H1 (cell line): ENCODE data around the gene GPC3. TPM values are rescaled to one million over a fixed set of nuclear protein-coding genes. Genes with fewer than 3 reads are reported as not detected.

Experiments used
- CTCF ChIA-PET: fragments of 300-600 bp; sonication (Branson Sonifier 250); formaldehyde crosslinking; loops from one replicate; lab custom pipeline; 2021; ENCODE audit not compliant: partially characterized antibody; lab: Charles Lee
- POLR2A ChIA-PET: fragments of 300-600 bp; sonication (Branson Sonifier 250); formaldehyde crosslinking; loops from one replicate; lab custom pipeline; 2021; ENCODE audit warnings: inconsistent platforms; ENCODE audit not compliant: partially characterized antibody; lab: Charles Lee
- DNase-seq, 2 experiments: peaks; one replicate each; pipeline versions ENCODE4 v3.0.0 to v3.0.0-alpha.2; 2010 to 2022; ENCODE audit warnings: low spot score in 2 of 2, low read depth in 1 of 2, mixed read lengths in 1 of 2
- FAIRE-seq: peaks from 2 replicates; lab custom pipeline; 2011; peaks lifted over from hg19 to GRCh38; lab: Jason Lieb, UNC
- H2AFZ ChIP-seq: 2 replicates; pipeline ENCODE4 v1.8.1; 2012; ENCODE audit warnings: low read length, inconsistent platforms
- H2AK5ac ChIP-seq: 2 replicates; pipeline ENCODE4 v1.6.1; 2013; ENCODE audit warnings: low read depth, low read length
- H2BK120ac ChIP-seq: replicated peaks from 2 replicates; pipeline ENCODE3; 2013; ENCODE audit warnings: low read depth, low read length, inconsistent platforms
- H2BK12ac ChIP-seq: 2 replicates; pipeline ENCODE4 v1.6.1; 2013; ENCODE audit warnings: low read depth, low read length
- H2BK15ac ChIP-seq: 2 replicates; pipeline ENCODE4 v1.6.1; 2013; ENCODE audit warnings: low read length
- H2BK20ac ChIP-seq: 2 replicates; pipeline ENCODE4 v1.6.1; 2013; ENCODE audit warnings: low read length
- H2BK5ac ChIP-seq: 2 replicates; pipeline ENCODE4 v1.6.1; 2013; ENCODE audit warnings: low read depth, low read length
- H3K14ac ChIP-seq: 2 replicates; pipeline ENCODE4 v1.6.1; 2013; ENCODE audit warnings: inconsistent platforms; ENCODE audit not compliant: insufficient read length
- H3K18ac ChIP-seq: 2 replicates; pipeline ENCODE4 v1.6.1; 2013; ENCODE audit warnings: low read length; ENCODE audit errors: extremely low read depth
- H3K23ac ChIP-seq: 2 replicates; pipeline ENCODE4 v1.6.1; 2013; ENCODE audit warnings: inconsistent platforms; ENCODE audit not compliant: insufficient read length
- H3K23me2 ChIP-seq: 2 replicates; pipeline ENCODE4 v1.6.1; 2013; ENCODE audit warnings: low read depth, low read length
- H3K27ac ChIP-seq: 2 replicates; pipeline ENCODE4 v1.6.1; 2011; ENCODE audit warnings: low read depth, low read length, inconsistent platforms
- H3K27me3 ChIP-seq, 4 experiments: replicated peaks in 1 of 4; 1 replicate in 1 of 4; 2 replicates in 3 of 4; pipeline versions ENCODE4 v1.6.1 to v1.8.1; 2011 to 2013; ENCODE audit warnings: low read length in 3 of 4, mild to moderate bottlenecking in 3 of 4, inconsistent platforms in 2 of 4, mixed read lengths in 2 of 4, moderate library complexity in 1 of 4; ENCODE audit not compliant: control insufficient read depth in 3 of 4, insufficient read depth in 3 of 4; ENCODE audit errors: extremely low read depth in 1 of 4
- H3K36me3 ChIP-seq, 4 experiments: 2 replicates each; pipeline versions ENCODE4 v1.6.1 to v1.8.1; 2011 to 2013; ENCODE audit warnings: mild to moderate bottlenecking in 4 of 4, low read length in 3 of 4, moderate library complexity in 2 of 4, control low read depth in 1 of 4, inconsistent platforms in 1 of 4; ENCODE audit not compliant: insufficient read depth in 4 of 4, control insufficient read depth in 2 of 4
- H3K4ac ChIP-seq: replicated peaks from 2 replicates; pipeline ENCODE3; 2013; ENCODE audit warnings: low read length, low read depth, mixed read lengths, inconsistent platforms; ENCODE audit not compliant: insufficient read length
- H3K4me1 ChIP-seq, 4 experiments: replicated peaks in 1 of 4; 1 replicate in 1 of 4; 2 replicates in 3 of 4; pipeline versions ENCODE4 v1.6.1 to v1.8.1; 2011 to 2013; ENCODE audit warnings: low read length in 3 of 4, inconsistent platforms in 2 of 4, mixed read lengths in 1 of 4; ENCODE audit not compliant: insufficient read depth in 4 of 4, control insufficient read depth in 3 of 4
- H3K4me2 ChIP-seq, 2 experiments: 2 replicates each; pipeline versions ENCODE4 v1.6.1 to v1.8.1; 2011 to 2013; ENCODE audit warnings: low read depth in 2 of 2, low read length in 2 of 2, control low read depth in 1 of 2, inconsistent platforms in 1 of 2, mild to moderate bottlenecking in 1 of 2; ENCODE audit not compliant: insufficient read depth in 1 of 2
- H3K4me3 ChIP-seq, 4 experiments: fragments of 200-600, 300-600 bp in 1 of 4; sonication (generic), shearing (Covaris generic), sonication (Bioruptor Twin) in 1 of 4; 2 replicates each; pipeline versions ENCODE4 v1.5.1 to v1.8.1; 2011 to 2016; ENCODE audit warnings: low read length in 4 of 4, low read depth in 3 of 4, control low read depth in 2 of 4, inconsistent platforms in 2 of 4, mild to moderate bottlenecking in 2 of 4, mixed read lengths in 1 of 4, moderate library complexity in 1 of 4; ENCODE audit not compliant: insufficient read depth in 2 of 4; ENCODE audit errors: extremely low read depth in 1 of 4
- H3K56ac ChIP-seq: replicated peaks from 2 replicates; pipeline ENCODE3; 2013; ENCODE audit warnings: low read depth, mild to moderate bottlenecking, mixed read lengths, low read length, inconsistent platforms; ENCODE audit not compliant: insufficient read length
- H3K79me1 ChIP-seq: 2 replicates; pipeline ENCODE4 v1.6.1; 2013; ENCODE audit warnings: low read depth, low read length, control low read depth
- H3K79me2 ChIP-seq, 2 experiments: 2 replicates each; pipeline versions ENCODE4 v1.6.1 to v1.8.1; 2012 to 2013; ENCODE audit warnings: low read length in 2 of 2, mild to moderate bottlenecking in 2 of 2, inconsistent platforms in 1 of 2; ENCODE audit not compliant: insufficient read depth in 2 of 2, control insufficient read depth in 1 of 2
- H3K9ac ChIP-seq, 4 experiments: replicated peaks in 1 of 4; 1 replicate in 1 of 4; 2 replicates in 3 of 4; pipeline versions ENCODE4 v1.6.1 to v1.8.1; 2011 to 2013; ENCODE audit warnings: low read depth in 3 of 4, low read length in 3 of 4, control low read depth in 2 of 4, mild to moderate bottlenecking in 2 of 4, moderate library complexity in 2 of 4, inconsistent platforms in 1 of 4; ENCODE audit errors: extremely low read depth in 1 of 4
- H3K9me3 ChIP-seq, 2 experiments: 2 replicates each; pipeline versions ENCODE4 v1.6.1 to v1.8.1; 2012 to 2013; ENCODE audit warnings: mild to moderate bottlenecking in 2 of 2, moderate library complexity in 2 of 2, control low read depth in 1 of 2, inconsistent platforms in 1 of 2, low read depth in 1 of 2, low read length in 1 of 2, mixed read lengths in 1 of 2; ENCODE audit not compliant: insufficient read depth in 2 of 2
- H4K20me1 ChIP-seq, 2 experiments: replicated peaks in 1 of 2; 2 replicates each; pipeline versions ENCODE3 to v1.8.1; 2011 to 2013; ENCODE audit warnings: inconsistent platforms in 2 of 2, low read length in 2 of 2, mild to moderate bottlenecking in 1 of 2; ENCODE audit not compliant: insufficient read depth in 2 of 2, control insufficient read depth in 1 of 2
- H4K5ac ChIP-seq: 2 replicates; pipeline ENCODE4 v1.6.1; 2013; ENCODE audit warnings: low read length, low read depth, mixed read lengths, inconsistent platforms; ENCODE audit not compliant: insufficient read length
- H4K8ac ChIP-seq: 2 replicates; pipeline ENCODE4 v1.8.0; 2013; ENCODE audit warnings: mild to moderate bottlenecking, moderate library complexity, low read length, inconsistent platforms; ENCODE audit not compliant: insufficient read depth; ENCODE audit errors: extremely low read depth
- H4K91ac ChIP-seq: replicated peaks from 2 replicates; pipeline ENCODE3; 2013; ENCODE audit warnings: low read length, mixed read lengths, inconsistent platforms; ENCODE audit not compliant: insufficient read length
- ASH2L ChIP-seq: fragments of 200-600, 300-600 bp; sonication (generic); IDR thresholded peaks from one replicate; pipeline ENCODE4 v1.7.1; 2017; ENCODE audit warnings: low read length
- ATF3 ChIP-seq: IDR thresholded peaks from 2 replicates; pipeline ENCODE4 v1.6.1; 2011; ENCODE audit warnings: low read depth, mild to moderate bottlenecking, low read length; ENCODE audit not compliant: insufficient read depth
- CBX8 ChIP-seq: fragments of 300-800, 300-1000 bp; sonication (generic); IDR thresholded peaks from 2 replicates; pipeline ENCODE4 v1.7.1; 2016; ENCODE audit warnings: low read depth, low read length, borderline replicate concordance
- EP300 ChIP-seq, 2 experiments: IDR thresholded peaks; 1 replicate in 1 of 2; 2 replicates in 1 of 2; pipeline ENCODE4 v1.6.1; 2011 to 2012; ENCODE audit warnings: low read depth in 2 of 2, low read length in 2 of 2, mild to moderate bottlenecking in 2 of 2, borderline replicate concordance in 1 of 2, inconsistent platforms in 1 of 2, moderate library complexity in 1 of 2
- GABPA ChIP-seq: IDR thresholded peaks from 2 replicates; pipeline ENCODE4 v1.6.1; 2011; ENCODE audit warnings: mild to moderate bottlenecking, low read length, moderate library complexity, borderline replicate concordance; ENCODE audit not compliant: insufficient read depth
- KDM1A ChIP-seq: fragments of 200-600, 300-600 bp; sonication (generic); IDR thresholded peaks from 2 replicates; pipeline ENCODE4 v1.7.1; 2016; ENCODE audit warnings: mild to moderate bottlenecking, low read length, borderline replicate concordance
- PHF8 ChIP-seq: fragments of 200-600 bp; sonication (generic); conservative IDR thresholded peaks from 2 replicates; pipeline ENCODE4 v1.7.1; 2012; ENCODE audit warnings: low read depth, mild to moderate bottlenecking, inconsistent platforms, low read length, moderate library complexity
- POU5F1 ChIP-seq: IDR thresholded peaks from 2 replicates; pipeline ENCODE4 v1.6.1; 2011; ENCODE audit warnings: low read depth, mild to moderate bottlenecking, low read length, moderate library complexity
- RXRA ChIP-seq: IDR thresholded peaks from 2 replicates; pipeline ENCODE4 v1.6.1; 2011; ENCODE audit warnings: low read depth, mild to moderate bottlenecking, low read length, moderate library complexity; ENCODE audit not compliant: insufficient read depth
- SIX5 ChIP-seq: IDR thresholded peaks from 2 replicates; pipeline ENCODE4 v1.6.1; 2011; ENCODE audit warnings: mild to moderate bottlenecking, low read depth, low read length
- TAF1 ChIP-seq: IDR thresholded peaks from 2 replicates; pipeline ENCODE4 v1.6.1; 2011; ENCODE audit warnings: mild to moderate bottlenecking, low read depth, low read length
- WGBS, 2 experiments: shearing (Covaris generic) in 1 of 2; methylation state at CpG; one replicate each; pipeline versions ENCODE4 v1.1.6 to v1.1.7; 2013 to 2015; ENCODE audit warnings: low lambda C conversion rate in 2 of 2, mixed read lengths in 2 of 2, inconsistent platforms in 1 of 2, low coverage in 1 of 2, missing lambda C conversion rate in 1 of 2; ENCODE audit not compliant: insufficient replicate concordance in 2 of 2, insufficient coverage in 1 of 2, insufficient read length in 1 of 2; ENCODE audit errors: extremely low coverage in 1 of 2, missing lambda C conversion rate in 1 of 2; 5-methylcytosine and 5-hydroxymethylcytosine counted together
- polyA plus RNA-seq, 7 experiments: library from polyadenylated mRNA; depleted of rRNA in 3 of 7; stranded (reverse) in 5 of 7; unstranded in 2 of 7; fragments of >200 nt in 5 of 7; fragments of 200-250 nt in 2 of 7; gene quantifications; 1 replicate in 5 of 7; 2 replicates in 1 of 7; 4 replicates in 1 of 7; pipeline versions ENCODE4 v1.2.1 to v1.2.3, GENCODE V29; 2011 to 2013; ENCODE audit warnings: missing spikeins in 2 of 7, mixed read lengths in 2 of 7
- total RNA-seq: library from RNA; stranded (reverse); fragmentation: NEBNext Ultra II Directional; extraction: Animal tissue kit (Norgen Biotek cat#: 25700); gene quantifications from 2 replicates; pipeline ENCODE4 v1.2.1, GENCODE V29; 2021

The GPC3 gene
- total and polyA plus RNA-seq, 2 of the 8 experiments (the other 6 are each of a cell fraction or from before 2014, with no cell fraction given): 64.8 to 71.9 TPM

GRCh38 chrX:133640161-133641015, 345.0 kb downstream of the GPC3 start:
- no peaks in the 10 kb centered on the region for H3K27me3 ChIP-seq
- H4K20me1 ChIP-seq: no peaks in the 10 kb centered on the region
- peak overlapping the region; percentile 52 to 56 for H3K4me2 ChIP-seq
- no peak overlapping the region for H3K23ac ChIP-seq
- peaks cover 0 to 6% (median 1%) of the 10 kb centered on the region in 4 experiments; a peak in 4 of 7 replicates for H3K4me1 ChIP-seq
- H2BK15ac ChIP-seq: no peak overlapping the region
- H4K8ac ChIP-seq: no peak overlapping the region
- no peak overlapping the region for H3K14ac ChIP-seq
- no peak overlapping the region for H3K18ac ChIP-seq
- no peak overlapping the region for H3K9ac ChIP-seq
- no peaks in the 10 kb centered on the region for H3K79me1 ChIP-seq
- H3K4me3 ChIP-seq: peak overlapping the region in 1 of 4 experiments; percentile 30; a peak in 1 of 8 replicates
- H3K9me3 ChIP-seq: no peaks in the 10 kb centered on the region
- CTCF ChIA-PET: interaction anchor here (0.5 to 0.7 kb wide), 4 partner anchors 56 to 903 kb away, joined by 3 read pairs; no protein-coding TSS in a partner anchor
- no peak overlapping the region for H3K27ac ChIP-seq
- H2BK12ac ChIP-seq: no peak overlapping the region
- H3K56ac ChIP-seq: no peak overlapping the region
- H3K23me2 ChIP-seq: no peaks in the 10 kb centered on the region
- no peak overlapping the region for H2AK5ac ChIP-seq
- POLR2A ChIA-PET: interaction anchor here (0.6 kb wide), 2 partner anchors 8 to 35 kb away, joined by 3 read pairs; no protein-coding TSS in a partner anchor
- no peak overlapping the region for H2BK20ac ChIP-seq
- DNase-seq (peak in 1 of 2 experiments; percentile 38), FAIRE-seq (peak; percentile 78)
- H2BK5ac ChIP-seq: peak overlapping the region; percentile 56; the same call in 1 of the 2 replicates
- H3K4ac ChIP-seq: no peak overlapping the region
- no peak overlapping the region for H4K91ac ChIP-seq
- WGBS, 2 experiments: 2% methylated on average over 7 of the region's 7 CpGs; no CpG with 5 or more reads in 1 of the 2 experiments
- H2BK120ac ChIP-seq: peak overlapping the region; percentile 26
- no peak overlapping the region for H2AFZ ChIP-seq
- no peaks in the 10 kb centered on the region for H3K79me2 ChIP-seq
- H3K36me3 ChIP-seq: no peaks in the 10 kb centered on the region
- H4K5ac ChIP-seq: no peak overlapping the region
- TF ChIP-seq EP300 (IDR thresholded peaks at IDR 0.05; ENCODE audit: borderline replicate concordance in 1 of 2, low read depth in 2 of 2, low read length in 2 of 2) (no peak), POU5F1 (no peak), RXRA (no peak), SIX5 (no peak), ASH2L (no peak), GABPA (no peak), CBX8 (no peak), TAF1 (no peak), ATF3 (no peak), KDM1A (no peak), PHF8 (no peak)
